Neural crest cell (in vitro differentiated cells): ENCODE data around the gene CKAP5. TPM values are rescaled to one million over a fixed set of nuclear protein-coding genes. Genes with fewer than 3 reads are reported as not detected.
A peak's percentile ranks its signal among the peaks of the same experiment; 100 is the strongest.

Experiments used
- DNase-seq: peaks from one replicate; pipeline ENCODE4 v3.0.0; 2021; ENCODE audit warnings: low read depth, mixed read lengths, low spot score
- H3K27ac Mint-ChIP-seq: one replicate; pipeline ENCODE4 v1.8.0; 2021; ENCODE audit warnings: mild to moderate bottlenecking, mixed read lengths; ENCODE audit not compliant: unreplicated experiment
- H3K27me3 Mint-ChIP-seq: 2 replicates; pipeline ENCODE4 v1.8.0; 2021; ENCODE audit warnings: low read depth, mild to moderate bottlenecking, mixed read lengths
- H3K36me3 Mint-ChIP-seq: 2 replicates; pipeline ENCODE4 v1.8.0; 2021; ENCODE audit warnings: low read depth, mild to moderate bottlenecking, mixed read lengths
- H3K4me1 Mint-ChIP-seq: 2 replicates; pipeline ENCODE4 v1.8.0; 2021; ENCODE audit warnings: mixed read lengths
- H3K4me3 Mint-ChIP-seq: one replicate; pipeline ENCODE4 v1.8.0; 2021; ENCODE audit warnings: mild to moderate bottlenecking, mixed read lengths
- H3K9me3 Mint-ChIP-seq: 2 replicates; pipeline ENCODE4 v1.8.0; 2021; ENCODE audit warnings: mixed read lengths
- total RNA-seq: library from RNA; stranded (reverse); gene quantifications from 2 replicates; pipeline ENCODE4 v1.2.1, GENCODE V29; 2021
- TF ChIP-seq, protein P1 (sequence below): fragments of 200-600 bp; sonication (generic); conservative IDR thresholded peaks from 2 replicates; pipeline ENCODE4 v1.5.0; 2021; ENCODE audit warnings: antibody characterized with exemption, mild to moderate bottlenecking

CKAP5 gene
- total RNA-seq, 1 donor from 2014 or later, result 253 TPM

DNA sequence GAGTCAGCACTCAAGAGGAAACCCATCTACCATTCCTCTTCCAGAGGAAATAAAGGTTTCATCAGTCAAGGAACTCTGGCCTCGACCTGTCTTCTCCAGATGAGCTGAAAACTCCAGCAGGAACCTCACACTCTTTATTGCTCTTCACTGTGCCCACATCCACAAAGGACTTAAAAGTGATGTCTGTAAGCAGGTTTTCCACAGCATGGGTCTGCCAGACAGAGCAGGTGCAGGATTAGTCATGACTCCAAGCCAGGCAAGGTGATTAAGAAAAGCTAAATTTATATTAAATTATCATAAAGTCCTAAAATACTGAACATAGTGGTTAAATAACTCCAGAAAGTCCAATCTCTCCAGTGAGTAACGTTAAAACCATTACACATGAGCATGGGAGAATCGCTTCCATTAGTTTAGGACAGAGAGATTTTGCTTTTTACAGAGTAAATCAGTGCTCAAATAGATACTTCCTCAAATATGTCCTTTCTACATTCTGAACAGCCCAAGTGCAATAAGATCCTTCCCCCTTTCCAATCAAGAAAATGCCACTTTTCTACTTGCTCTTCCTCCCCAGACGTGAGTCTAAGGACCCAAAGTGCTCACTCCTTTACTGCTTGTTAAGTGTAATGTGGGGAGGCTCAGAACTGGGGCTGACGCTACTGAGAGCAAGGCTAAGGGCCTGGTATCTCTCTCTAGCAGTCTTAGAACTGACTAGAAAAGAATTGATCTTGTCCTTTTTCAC, 10.7 kb upstream of the CKAP5 start:
- Mint-ChIP-seq H3K4me3 (no peak overlapping the region), H3K36me3 (peaks cover 5% of the 10 kb centered on the region), H3K27ac (no peak overlapping the region), H3K4me1 (peaks cover 14% of the 10 kb centered on the region), H3K27me3 (no peaks in the 10 kb centered on the region), H3K9me3 (no peaks in the 10 kb centered on the region)
- no peak for DNase-seq
- TF ChIP-seq, protein P1, sequence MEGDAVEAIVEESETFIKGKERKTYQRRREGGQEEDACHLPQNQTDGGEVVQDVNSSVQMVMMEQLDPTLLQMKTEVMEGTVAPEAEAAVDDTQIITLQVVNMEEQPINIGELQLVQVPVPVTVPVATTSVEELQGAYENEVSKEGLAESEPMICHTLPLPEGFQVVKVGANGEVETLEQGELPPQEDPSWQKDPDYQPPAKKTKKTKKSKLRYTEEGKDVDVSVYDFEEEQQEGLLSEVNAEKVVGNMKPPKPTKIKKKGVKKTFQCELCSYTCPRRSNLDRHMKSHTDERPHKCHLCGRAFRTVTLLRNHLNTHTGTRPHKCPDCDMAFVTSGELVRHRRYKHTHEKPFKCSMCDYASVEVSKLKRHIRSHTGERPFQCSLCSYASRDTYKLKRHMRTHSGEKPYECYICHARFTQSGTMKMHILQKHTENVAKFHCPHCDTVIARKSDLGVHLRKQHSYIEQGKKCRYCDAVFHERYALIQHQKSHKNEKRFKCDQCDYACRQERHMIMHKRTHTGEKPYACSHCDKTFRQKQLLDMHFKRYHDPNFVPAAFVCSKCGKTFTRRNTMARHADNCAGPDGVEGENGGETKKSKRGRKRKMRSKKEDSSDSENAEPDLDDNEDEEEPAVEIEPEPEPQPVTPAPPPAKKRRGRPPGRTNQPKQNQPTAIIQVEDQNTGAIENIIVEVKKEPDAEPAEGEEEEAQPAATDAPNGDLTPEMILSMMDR, result no peak

- H3K9me3 Mint-ChIP-seq, result peaks cover 3% of the 10 kb centered on the region
- no peak overlapping the region for H3K4me3 Mint-ChIP-seq
- no peak overlapping the region for H3K27ac Mint-ChIP-seq
- H3K36me3 Mint-ChIP-seq, result peaks cover 5% of the 10 kb centered on the region
- no peak for DNase-seq
- H3K27me3 Mint-ChIP-seq, result no peaks in the 10 kb centered on the region
- TF ChIP-seq, protein P1, result no peak
- H3K4me1 Mint-ChIP-seq, result peaks cover 14% of the 10 kb centered on the region
Measured at GRCh38 chr11:46855863-46856262, 9.8 kb upstream of the CKAP5 start.

- no peak for DNase-seq
- no peak overlapping the region for H3K27ac Mint-ChIP-seq
- no peaks in the 10 kb centered on the region for H3K27me3 Mint-ChIP-seq
- TF ChIP-seq, protein P1, result no peak
- peaks cover 5% of the 10 kb centered on the region for H3K36me3 Mint-ChIP-seq
- H3K9me3 Mint-ChIP-seq, result peaks cover 3% of the 10 kb centered on the region
- no peak overlapping the region for H3K4me3 Mint-ChIP-seq
- peaks cover 14% of the 10 kb centered on the region for H3K4me1 Mint-ChIP-seq
Measured at GRCh38 chr11:46855167-46855566, 9.1 kb upstream of the CKAP5 start.

DNA sequence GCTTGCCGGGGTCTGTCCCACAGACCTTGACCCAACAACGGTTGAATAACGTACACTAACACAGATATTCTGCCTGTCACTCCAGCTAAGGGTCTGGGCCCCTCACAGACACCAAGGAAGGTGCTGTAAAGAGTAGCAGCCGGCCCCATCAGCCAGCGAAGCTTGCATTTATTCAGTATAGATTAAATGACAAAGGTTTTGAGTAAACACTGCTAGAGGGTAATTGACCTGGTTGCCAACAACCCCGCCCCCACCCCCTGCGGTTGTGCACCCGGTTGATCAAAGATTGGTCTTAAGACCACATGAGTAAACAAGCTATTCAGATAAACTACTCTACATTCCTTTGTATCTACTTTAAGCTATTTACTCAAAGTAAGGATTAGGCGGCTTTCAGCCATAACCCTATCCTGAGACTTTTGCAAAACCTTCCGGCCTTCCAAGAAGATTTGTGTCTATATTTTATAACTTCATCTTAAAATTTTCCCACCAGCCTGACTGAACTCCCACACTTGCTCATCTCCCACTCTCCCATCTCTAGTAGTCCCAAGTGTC, 4.8 kb upstream of the CKAP5 start:
- Mint-ChIP-seq H3K9me3 (peaks cover 3% of the 10 kb centered on the region), H3K27ac (no peak overlapping the region), H3K36me3 (no peaks in the 10 kb centered on the region), H3K4me1 (peaks cover 25% of the 10 kb centered on the region), H3K27me3 (no peaks in the 10 kb centered on the region), H3K4me3 (peak overlapping the region; percentile 39)
- TF ChIP-seq, protein P1, result no peak
- DNase-seq, result no peak

DNA sequence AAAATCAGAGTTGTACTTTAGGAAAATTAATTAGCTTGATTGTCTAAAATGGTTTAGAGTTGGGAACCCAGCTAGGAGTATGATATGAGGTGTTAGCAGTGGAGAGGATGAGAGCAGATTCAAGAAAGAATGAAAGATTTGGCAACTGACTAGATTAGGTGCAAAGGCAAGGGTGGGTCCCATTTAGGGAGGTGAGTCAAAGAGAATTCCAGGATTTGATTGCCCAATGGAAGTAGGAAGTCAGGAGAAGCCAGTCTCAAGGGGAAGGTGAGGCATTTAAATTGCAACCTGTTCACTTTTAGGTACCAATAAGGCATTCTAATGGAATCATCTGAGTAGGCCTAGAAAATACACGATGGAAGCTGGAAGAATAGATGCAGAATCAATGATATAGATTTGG, 3.6 kb upstream of the CKAP5 start:
- TF ChIP-seq, protein P1, result no peak
- Mint-ChIP-seq H3K36me3 (no peaks in the 10 kb centered on the region), H3K27ac (no peak overlapping the region), H3K9me3 (peaks cover 3% of the 10 kb centered on the region), H3K27me3 (no peaks in the 10 kb centered on the region), H3K4me3 (no peak overlapping the region), H3K4me1 (peaks cover 34% of the 10 kb centered on the region)
- DNase-seq, result no peak
